CD14-positive monocyte (primary cell): Measurements from ENCODE around the gene HSFX2. TPM values are rescaled to one million over a fixed set of nuclear protein-coding genes. Genes with fewer than 3 reads are reported as not detected.
"Not testable (repeated sequence)": the region's sequence is repeated elsewhere in the genome, so short reads cannot be mapped to it uniquely, and the experiment has no call there.

Experiments used
- DNase-seq, 3 donors: peaks; one replicate each; pipeline ENCODE4 v3.0.0-alpha.2; 2011 to 2022
- H2AFZ ChIP-seq: 2 replicates; pipeline ENCODE4 v1.6.0; 2012; ENCODE audit warnings: mild to moderate bottlenecking, low read depth, low read length, inconsistent platforms; ENCODE audit not compliant: insufficient read depth, poor library complexity, severe bottlenecking
- H3K27ac ChIP-seq, 2 donors: 1 replicate in 1 of 2; 2 replicates in 1 of 2; pipeline ENCODE4 v1.5.1; 2012 to 2013; ENCODE audit warnings: low read length in 2 of 2, control low read depth in 1 of 2, inconsistent platforms in 1 of 2, low read depth in 1 of 2, mild to moderate bottlenecking in 1 of 2
- H3K27me3 ChIP-seq, 2 donors: one replicate each; pipeline versions ENCODE4 v1.6.0 to v1.6.1; 2011 to 2013; ENCODE audit warnings: low read length in 2 of 2; ENCODE audit not compliant: control insufficient read depth in 2 of 2, insufficient read depth in 2 of 2
- H3K36me3 ChIP-seq, 2 donors: replicated peaks in 1 of 2; 1 replicate in 1 of 2; 2 replicates in 1 of 2; pipeline versions ENCODE4 v1.5.1 to v1.6.1; 2012 to 2013; ENCODE audit warnings: low read length in 2 of 2, control low read depth in 1 of 2, inconsistent platforms in 1 of 2, mild to moderate bottlenecking in 1 of 2; ENCODE audit not compliant: insufficient read depth in 2 of 2, control insufficient read depth in 1 of 2
- H3K4me1 ChIP-seq, 2 donors: 1 replicate in 1 of 2; 2 replicates in 1 of 2; pipeline versions ENCODE4 v1.5.1 to v1.6.1; 2012 to 2013; ENCODE audit warnings: low read length in 2 of 2, control low read depth in 1 of 2, inconsistent platforms in 1 of 2, mild to moderate bottlenecking in 1 of 2, moderate library complexity in 1 of 2; ENCODE audit not compliant: insufficient read depth in 2 of 2, control insufficient read depth in 1 of 2
- H3K4me2 ChIP-seq: replicated peaks from 2 replicates; pipeline ENCODE3; 2012; ENCODE audit warnings: low read length, moderate library complexity, mild to moderate bottlenecking; ENCODE audit not compliant: poor library complexity, severe bottlenecking; ENCODE audit errors: extremely low read depth
- H3K4me3 ChIP-seq, 3 experiments: fragments of 200-600 bp in 1 of 3; sonication (generic) in 1 of 3; replicated peaks in 1 of 3; 1 replicate in 2 of 3; 2 replicates in 1 of 3; pipeline ENCODE4 v1.5.1; 2011 to 2013; ENCODE audit warnings: low read length in 3 of 3, mild to moderate bottlenecking in 3 of 3, control low read depth in 2 of 3, low read depth in 2 of 3, inconsistent platforms in 1 of 3, moderate library complexity in 1 of 3
- H3K79me2 ChIP-seq: 2 replicates; pipeline ENCODE4 v1.6.0; 2012; ENCODE audit warnings: mild to moderate bottlenecking, control low read depth, inconsistent platforms, low read length, moderate library complexity; ENCODE audit not compliant: insufficient read depth
- H3K9ac ChIP-seq: 2 replicates; pipeline ENCODE4 v1.6.0; 2017; ENCODE audit warnings: low read length, mild to moderate bottlenecking; ENCODE audit not compliant: insufficient read depth, poor library complexity, severe bottlenecking
- H3K9me3 ChIP-seq, 2 donors: replicated peaks in 1 of 2; 1 replicate in 1 of 2; 2 replicates in 1 of 2; pipeline versions ENCODE4 v1.5.1 to v1.6.1; 2012 to 2013; ENCODE audit warnings: low read length in 2 of 2, control low read depth in 1 of 2; ENCODE audit not compliant: control insufficient read depth in 1 of 2, insufficient read depth in 1 of 2
- H4K20me1 ChIP-seq: 2 replicates; pipeline ENCODE4 v1.6.0; 2012; ENCODE audit warnings: mild to moderate bottlenecking, low read length, control low read depth, moderate library complexity; ENCODE audit not compliant: insufficient read depth
- H3K27ac Mint-ChIP-seq, 7 donors: one replicate each; pipeline ENCODE4 v1.8.0; 2020; ENCODE audit warnings: mild to moderate bottlenecking in 7 of 7, mixed read lengths in 7 of 7, moderate library complexity in 6 of 7, inconsistent platforms in 2 of 7
- H3K27me3 Mint-ChIP-seq, 3 donors: one replicate each; pipeline ENCODE4 v1.8.0; 2021 to 2022; ENCODE audit warnings: low read depth in 3 of 3, mild to moderate bottlenecking in 3 of 3, mixed read lengths in 3 of 3, moderate library complexity in 3 of 3, inconsistent platforms in 1 of 3
- H3K36me3 Mint-ChIP-seq, 2 donors: one replicate each; pipeline ENCODE4 v1.8.0; 2020; ENCODE audit warnings: mixed read lengths in 2 of 2, inconsistent platforms in 1 of 2, mild to moderate bottlenecking in 1 of 2
- H3K4me1 Mint-ChIP-seq: one replicate; pipeline ENCODE4 v1.8.0; 2020; ENCODE audit warnings: mild to moderate bottlenecking, mixed read lengths
- H3K4me3 Mint-ChIP-seq, 2 donors: one replicate each; pipeline ENCODE4 v1.8.0; 2020; ENCODE audit warnings: mild to moderate bottlenecking in 2 of 2, mixed read lengths in 2 of 2, moderate library complexity in 1 of 2
- H3K9me3 Mint-ChIP-seq, 7 donors: one replicate each; pipeline ENCODE4 v1.8.0; 2020 to 2022; ENCODE audit warnings: mixed read lengths in 7 of 7, mild to moderate bottlenecking in 6 of 7, moderate library complexity in 6 of 7, inconsistent platforms in 2 of 7
- WGBS: methylation state at CpG from one replicate; pipeline ENCODE4 v1.1.5; 2013; ENCODE audit warnings: missing lambda C conversion rate; ENCODE audit not compliant: insufficient coverage; 5-methylcytosine and 5-hydroxymethylcytosine counted together
- intact Hi-C, 2 donors: fragments of 100-400 bp; cut with micrococcal nuclease; formaldehyde crosslinking; loops; one replicate each; pipeline versions ENCODE4 v1.15.0 to v1.15.1; 2023
- polyA plus RNA-seq, 3 donors: library from polyadenylated mRNA; depleted of rRNA in 1 of 3; unstranded in 2 of 3; stranded (reverse) in 1 of 3; fragments of 300-500 nt in 2 of 3; fragments of >200 nt in 1 of 3; fragmentation: Illumina TruSeq in 2 of 3; gene quantifications; 1 replicate in 2 of 3; 2 replicates in 1 of 3; pipeline ENCODE4 v1.2.3, GENCODE V29; 2012 to 2021

Gene HSFX2
- polyA plus RNA-seq, 3 donors = 0.11 TPM; not detected in 2

GRCh38 chrX:149550454-149550853 is 44.7 kb downstream of the HSFX2 start:
- H3K36me3 Mint-ChIP-seq, H3K4me2 ChIP-seq, H2AFZ ChIP-seq, H3K27me3 ChIP-seq, H3K9me3 Mint-ChIP-seq, H3K4me1 Mint-ChIP-seq, H3K9ac ChIP-seq, H3K4me3 ChIP-seq, H3K4me1 ChIP-seq, H4K20me1 ChIP-seq, intact Hi-C loops, H3K27ac ChIP-seq, H3K79me2 ChIP-seq, H3K27me3 Mint-ChIP-seq, H3K36me3 ChIP-seq, H3K4me3 Mint-ChIP-seq, DNase-seq, H3K27ac Mint-ChIP-seq, H3K9me3 ChIP-seq: not testable (repeated sequence)
- WGBS = no CpG with 5 or more reads among the region's 1 CpG

DNA sequence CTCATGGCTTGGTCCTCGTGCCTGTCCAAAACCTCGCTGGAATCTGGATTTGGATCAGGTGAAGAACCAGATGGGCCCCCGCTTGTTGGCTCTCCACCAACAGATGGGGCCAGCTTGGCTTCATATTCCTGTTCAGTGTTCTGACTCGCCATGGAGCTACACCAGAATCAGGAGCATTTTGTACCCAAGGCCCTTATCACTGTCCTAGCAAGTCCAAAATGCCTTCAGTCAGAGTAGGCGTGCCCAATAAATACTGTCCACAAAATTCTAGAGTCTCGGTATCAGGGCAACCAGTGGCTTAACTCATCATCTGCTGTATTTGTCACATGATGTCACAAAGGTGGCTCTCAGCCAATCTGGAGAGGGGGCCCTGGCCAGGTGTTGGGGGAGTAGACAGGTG is 45.4 kb downstream of the HSFX2 start, which contains the start of gene HSFX3:
Gene HSFX3, minus strand, starts transcription at position 224 of the 400 bp plus-strand sequence. Its CDS starts 72 bp downstream, at position 152.
- H3K9me3 ChIP-seq, H3K4me1 ChIP-seq, H3K27ac ChIP-seq, DNase-seq, H3K79me2 ChIP-seq, H3K4me3 ChIP-seq, H3K27me3 ChIP-seq, H3K9ac ChIP-seq, intact Hi-C loops, H2AFZ ChIP-seq, H3K36me3 ChIP-seq, H3K4me3 Mint-ChIP-seq, H3K27me3 Mint-ChIP-seq, H3K9me3 Mint-ChIP-seq, H4K20me1 ChIP-seq, H3K27ac Mint-ChIP-seq, H3K4me2 ChIP-seq, H3K4me1 Mint-ChIP-seq: not testable (repeated sequence)
- no CpG with 5 or more reads among the region's 6 CpGs for WGBS
- peaks cover 5 to 13% of the 10 kb centered on the region in 2 donors for H3K36me3 Mint-ChIP-seq

DNA sequence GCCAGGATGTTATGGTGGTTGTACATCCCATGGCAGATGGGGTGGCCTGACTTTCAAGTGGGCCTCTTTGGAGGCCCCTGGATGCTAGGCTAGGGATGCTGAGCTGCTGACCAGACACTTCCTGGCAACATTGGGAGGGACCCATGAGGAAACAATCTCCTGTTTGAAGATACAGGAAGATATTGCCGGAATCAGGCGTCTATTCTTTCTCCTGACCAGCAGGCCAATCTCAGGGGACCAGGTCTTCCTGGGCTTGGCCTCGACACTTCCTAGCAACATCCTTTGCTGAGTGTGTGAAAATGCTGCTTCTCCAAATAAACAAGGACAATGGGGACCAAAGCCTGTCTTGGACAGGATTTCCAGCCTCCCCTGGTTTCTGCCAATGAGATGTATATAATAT is 47.3 kb downstream of the HSFX2 start:
- H3K9ac ChIP-seq, H3K4me1 ChIP-seq, H2AFZ ChIP-seq, H3K79me2 ChIP-seq, H3K27me3 Mint-ChIP-seq, H3K9me3 ChIP-seq, H3K27ac ChIP-seq, H3K9me3 Mint-ChIP-seq, H3K27me3 ChIP-seq, intact Hi-C loops, H3K4me1 Mint-ChIP-seq, H3K27ac Mint-ChIP-seq, H3K4me2 ChIP-seq, H4K20me1 ChIP-seq, H3K36me3 ChIP-seq, H3K4me3 Mint-ChIP-seq, H3K4me3 ChIP-seq, DNase-seq: not testable (repeated sequence)
- H3K36me3 Mint-ChIP-seq = peaks cover 11 to 17% of the 10 kb centered on the region in 2 donors
- no CpG with 5 or more reads among the region's 3 CpGs for WGBS

DNA sequence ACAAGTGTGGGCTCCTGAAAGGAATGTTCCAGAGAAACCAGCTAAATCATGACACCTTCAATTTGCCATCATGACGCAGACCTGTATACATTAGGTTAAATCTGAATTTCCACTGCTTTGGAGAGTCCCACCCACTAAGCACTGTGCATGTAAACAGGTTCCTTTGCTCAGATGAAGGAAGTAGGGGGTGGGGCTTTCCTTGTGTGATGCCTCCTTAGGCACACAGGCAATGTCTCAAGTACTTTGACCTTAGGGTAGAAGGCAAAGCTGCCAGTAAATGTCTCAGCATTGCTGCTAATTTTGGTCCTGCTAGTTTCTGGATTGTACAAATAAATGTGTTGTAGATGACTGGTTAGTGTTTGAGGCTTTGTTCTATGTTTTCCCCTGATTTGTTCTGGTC is 48.2 kb downstream of the HSFX2 start:
- H3K9ac ChIP-seq, H3K79me2 ChIP-seq, intact Hi-C loops, H3K4me2 ChIP-seq, H3K9me3 Mint-ChIP-seq, DNase-seq, H3K4me3 ChIP-seq, H3K27me3 ChIP-seq, H3K4me3 Mint-ChIP-seq, H3K36me3 ChIP-seq, H3K4me1 Mint-ChIP-seq, H4K20me1 ChIP-seq, H3K4me1 ChIP-seq, H3K27ac Mint-ChIP-seq, H3K9me3 ChIP-seq, H3K27me3 Mint-ChIP-seq, H2AFZ ChIP-seq, H3K27ac ChIP-seq: not testable (repeated sequence)
- peaks cover 11 to 17% of the 10 kb centered on the region in 2 donors for H3K36me3 Mint-ChIP-seq
- WGBS = no CpG with 5 or more reads among the region's 1 CpG
